Mammary epithelial cell (primary cell): ENCODE results near the gene EFCAB6.

Experiments
- CTCF ChIP-seq, 2 donors: IDR thresholded peaks in 1 of 2; conservative IDR thresholded peaks in 1 of 2; 2 replicates each; pipeline ENCODE4 v1.5.1; 2011 to 2012; ENCODE audit warnings: inconsistent platforms in 2 of 2, low read length in 2 of 2, mild to moderate bottlenecking in 2 of 2, control low read depth in 1 of 2, low read depth in 1 of 2; ENCODE audit not compliant: insufficient read depth in 1 of 2; ENCODE audit errors: extremely low read depth in 1 of 2
- EZH2 ChIP-seq: IDR thresholded peaks from 2 replicates; pipeline ENCODE4 v1.6.1; 2012; ENCODE audit warnings: low read length, inconsistent platforms, borderline replicate concordance

GRCh38 chr22:43600265-43600664 lies 211.8 kb downstream of the EFCAB6 start:
- no peak for TF ChIP-seq CTCF (conservative IDR thresholded peaks at IDR 0.05 in 1 of 2, IDR thresholded peaks at IDR 0.05 in 1 of 2; ENCODE audit: extremely low read depth in 1 of 2, insufficient read depth in 1 of 2, low read depth in 1 of 2, low read length in 2 of 2)
- no peak for TF ChIP-seq EZH2
